SH-SY5Y (cell line): ENCODE results near the gene CRYBA4.

Experiments used
- GATA2 ChIP-seq: IDR thresholded peaks from 2 replicates; pipeline ENCODE4 v1.6.1; 2011; ENCODE audit warnings: mild to moderate bottlenecking, low read depth, low read length
- GATA3 ChIP-seq: IDR thresholded peaks from 2 replicates; pipeline ENCODE4 v1.6.1; 2011; ENCODE audit warnings: low read depth, mild to moderate bottlenecking, low read length, moderate library complexity

DNA sequence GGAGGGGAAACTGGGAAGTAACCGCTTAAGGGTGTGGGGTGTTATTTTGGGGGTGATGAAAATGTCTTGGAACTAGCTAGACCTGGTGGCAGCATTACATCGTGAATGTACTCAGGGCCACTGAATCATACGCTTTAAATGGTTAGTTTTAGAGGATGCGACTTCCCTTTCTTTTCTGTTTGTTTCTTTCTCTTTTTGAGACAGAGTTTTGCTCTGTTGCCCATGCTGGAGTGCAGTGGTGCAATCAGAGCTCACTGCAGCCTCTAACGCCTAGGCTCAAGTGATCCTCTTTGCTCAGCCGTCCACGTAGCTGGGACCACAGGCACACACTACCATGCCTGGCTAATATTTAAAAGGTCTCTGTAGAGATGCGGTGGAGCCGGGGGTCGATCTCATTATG lies 30.1 kb downstream of the CRYBA4 start:
- TF ChIP-seq GATA2, result no peak
- TF ChIP-seq GATA3, result no peak
